GM12892 (cell line): ENCODE results near the gene ZNF451.

ENCODE experiments used
- DNase-seq: peaks from one replicate; pipeline ENCODE4 v3.0.0; 2011; ENCODE audit not compliant: insufficient read length
- FAIRE-seq: peaks from 2 replicates; lab custom pipeline; 2011; peaks lifted over from hg19 to GRCh38; lab: Jason Lieb, UNC
- POLR2A ChIP-seq: IDR thresholded peaks from 2 replicates; pipeline ENCODE4 v1.6.1; 2011; ENCODE audit warnings: low read depth, low read length, control low read depth
- POLR2AphosphoS5 ChIP-seq: IDR thresholded peaks from 2 replicates; pipeline ENCODE4 v1.6.1; 2011; ENCODE audit warnings: low read depth, low read length, control low read depth
- TAF1 ChIP-seq: IDR thresholded peaks from 2 replicates; pipeline ENCODE4 v1.6.1; 2011; ENCODE audit warnings: low read depth, mild to moderate bottlenecking, control low read depth, low read length, borderline replicate concordance

Gene ZNF451

GRCh38 chr6:57106990-57107389 lies 17.0 kb downstream of the ZNF451 start:
- TF ChIP-seq TAF1 (no peak), POLR2AphosphoS5 (no peak), POLR2A (no peak)
- DNase-seq: no peak
- no peak for FAIRE-seq

- DNase-seq (peak; percentile 20), FAIRE-seq (peak; percentile 56)
- TF ChIP-seq TAF1: no peak
- no peak for TF ChIP-seq POLR2AphosphoS5
- no peak for TF ChIP-seq POLR2A
Observed at GRCh38 chr6:57108691-57109090, 18.7 kb downstream of the ZNF451 start.

- FAIRE-seq (no peak), DNase-seq (no peak)
- TF ChIP-seq POLR2AphosphoS5: no peak
- TF ChIP-seq TAF1: no peak
- TF ChIP-seq POLR2A: no peak
Observed at GRCh38 chr6:57109880-57110279, 19.9 kb downstream of the ZNF451 start.

- TF ChIP-seq POLR2A: no peak
- no peak for TF ChIP-seq TAF1
- TF ChIP-seq POLR2AphosphoS5: no peak
- FAIRE-seq (no peak), DNase-seq (no peak)
Observed at GRCh38 chr6:57113105-57113504, 23.1 kb downstream of the ZNF451 start.

GRCh38 chr6:57116776-57117175 lies 26.8 kb downstream of the ZNF451 start:
- DNase-seq: no peak
- no peak for FAIRE-seq
- TF ChIP-seq POLR2A (no peak), TAF1 (no peak), POLR2AphosphoS5 (no peak)

DNA sequence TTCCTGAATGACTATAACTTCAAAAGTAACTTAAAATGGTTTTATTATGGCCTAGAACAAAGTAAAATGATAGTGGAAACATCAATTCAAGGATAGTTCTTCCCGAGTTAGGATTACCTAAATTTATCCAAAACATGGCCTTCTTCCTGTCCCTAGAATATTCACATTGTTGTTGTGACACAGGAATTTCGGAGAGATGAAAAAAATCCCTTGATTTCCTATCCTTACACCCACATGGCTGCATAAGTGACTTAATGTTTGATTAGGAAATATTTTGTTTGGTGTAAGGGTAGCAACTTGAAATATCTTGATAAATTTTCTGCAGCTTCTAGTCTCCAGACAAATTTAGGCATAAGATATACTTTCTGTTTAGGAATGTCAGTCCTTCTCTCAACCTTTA lies 27.8 kb downstream of the ZNF451 start:
- FAIRE-seq (no peak), DNase-seq (no peak)
- TF ChIP-seq POLR2AphosphoS5 (no peak), POLR2A (no peak), TAF1 (no peak)

DNA sequence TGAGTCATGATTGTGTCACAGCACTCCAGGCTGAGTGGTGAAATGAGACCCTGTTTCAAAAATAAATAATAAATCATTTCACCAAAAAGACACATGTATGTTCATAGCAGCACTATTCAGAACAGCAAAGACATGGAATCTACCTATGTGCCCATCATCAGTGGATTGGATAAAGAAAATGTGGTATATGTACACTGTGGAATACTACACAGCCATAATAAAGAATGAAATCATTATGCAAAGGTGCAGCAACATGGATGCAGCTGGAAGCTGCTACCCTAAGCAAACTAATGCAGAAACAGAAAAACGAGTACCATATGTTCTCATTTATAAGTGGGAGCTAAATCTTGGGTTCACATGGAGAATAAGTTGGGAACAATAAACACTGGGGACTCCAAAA lies 33.1 kb downstream of the ZNF451 start:
- peak; percentile 67 for FAIRE-seq
- no peak for DNase-seq
- no peak for TF ChIP-seq TAF1
- TF ChIP-seq POLR2A: no peak
- TF ChIP-seq POLR2AphosphoS5: no peak

DNA sequence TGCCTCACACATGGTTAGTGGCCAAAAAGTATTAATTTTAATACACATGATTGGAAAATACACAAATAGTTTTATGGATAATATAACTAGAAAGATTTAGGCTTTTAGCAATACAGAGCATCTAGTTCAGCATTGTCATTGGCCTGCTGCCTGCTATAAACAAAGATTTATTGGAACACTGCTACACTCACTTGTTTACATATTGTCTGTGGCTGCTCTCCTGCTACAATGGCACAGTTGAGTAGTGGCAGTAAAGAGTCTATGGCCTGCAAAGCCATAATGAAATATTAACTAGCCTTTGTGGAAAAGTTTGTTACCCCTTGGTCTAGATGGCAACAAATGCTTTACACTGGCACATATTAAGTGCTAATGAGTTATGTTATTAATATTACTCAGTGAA lies 37.8 kb downstream of the ZNF451 start:
- FAIRE-seq (no peak), DNase-seq (no peak)
- TF ChIP-seq POLR2A: no peak

DNA sequence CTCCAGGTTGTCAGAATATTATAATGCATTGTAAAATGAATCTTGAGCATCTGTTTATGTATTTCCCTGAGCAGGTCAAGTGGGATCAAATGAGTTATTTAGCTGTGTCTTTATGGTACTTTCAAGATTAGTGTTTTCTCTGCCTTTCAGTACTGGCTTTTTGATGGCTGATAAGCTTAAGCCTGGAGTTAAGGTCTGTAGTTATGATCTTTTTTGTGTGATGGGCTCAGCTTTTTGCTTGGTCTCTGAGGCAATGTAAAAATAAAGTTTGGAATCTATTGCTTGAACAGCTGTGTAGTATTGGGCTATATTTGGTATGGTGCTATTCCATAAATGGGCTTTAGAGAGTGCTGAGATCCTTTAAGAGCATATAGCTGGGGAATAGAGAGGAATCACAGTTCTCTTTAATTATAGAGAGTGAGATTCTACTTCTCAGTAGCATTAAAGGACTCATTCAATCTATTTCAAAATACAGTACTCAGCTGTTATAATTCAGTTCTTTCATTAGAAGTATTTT lies 40.7 kb downstream of the ZNF451 start:
- TF ChIP-seq TAF1 (no peak), POLR2AphosphoS5 (no peak), POLR2A (no peak)
- FAIRE-seq: no peak
- DNase-seq: no peak

- FAIRE-seq: no peak
Observed at GRCh38 chr6:57134954-57135353, 45.0 kb downstream of the ZNF451 start.

DNA sequence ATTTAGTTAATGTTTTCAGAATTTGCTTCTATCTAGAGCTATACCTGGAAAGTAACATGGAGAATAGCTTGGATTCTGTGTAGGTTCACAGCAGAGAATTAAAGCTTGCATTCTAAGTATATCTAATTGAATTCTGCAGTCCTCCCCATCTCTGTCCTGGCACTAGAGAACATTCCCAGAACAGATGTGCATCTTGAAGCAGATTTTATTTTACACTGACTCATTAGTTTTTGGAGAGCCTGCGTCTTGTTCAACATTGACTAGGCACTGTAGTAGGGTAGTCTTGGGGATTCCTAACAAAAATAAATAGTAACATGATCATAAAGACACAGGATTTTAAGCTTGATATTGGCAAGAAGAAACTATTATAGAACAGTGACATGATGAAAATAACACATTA lies 45.9 kb downstream of the ZNF451 start:
- DNase-seq (no peak), FAIRE-seq (no peak)
- TF ChIP-seq POLR2A (no peak), TAF1 (no peak)

More at GRCh38 chr6:57134954-57135353, 45.0 kb downstream of the ZNF451 start:
- DNase-seq: no peak
- TF ChIP-seq POLR2A: no peak
- no peak for TF ChIP-seq TAF1
- TF ChIP-seq POLR2AphosphoS5: no peak

GRCh38 chr6:57137350-57137749 lies 47.4 kb downstream of the ZNF451 start:
- TF ChIP-seq POLR2AphosphoS5 (no peak), POLR2A (no peak), TAF1 (no peak)
- no peak for FAIRE-seq
- DNase-seq: no peak

DNA sequence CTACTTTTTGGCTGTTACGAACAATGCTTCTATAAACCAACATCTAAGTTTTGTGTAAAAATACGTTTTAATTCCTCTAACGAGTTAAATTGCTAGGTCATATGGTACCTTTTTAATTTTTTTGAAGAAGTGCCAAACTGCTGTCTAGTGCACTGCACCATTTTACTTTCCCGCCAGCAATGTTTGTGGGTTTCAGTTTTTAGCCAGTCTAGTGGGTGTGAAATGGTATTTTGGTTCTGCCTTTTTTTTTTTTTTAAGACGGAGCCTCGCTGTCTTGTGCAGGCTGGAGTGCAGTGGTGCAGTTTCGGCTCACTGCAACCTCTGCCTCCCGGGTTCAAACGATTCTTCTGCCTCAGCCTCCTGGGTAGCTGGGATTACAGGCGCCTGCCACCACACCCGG lies 48.0 kb downstream of the ZNF451 start:
- FAIRE-seq: no peak

DNA sequence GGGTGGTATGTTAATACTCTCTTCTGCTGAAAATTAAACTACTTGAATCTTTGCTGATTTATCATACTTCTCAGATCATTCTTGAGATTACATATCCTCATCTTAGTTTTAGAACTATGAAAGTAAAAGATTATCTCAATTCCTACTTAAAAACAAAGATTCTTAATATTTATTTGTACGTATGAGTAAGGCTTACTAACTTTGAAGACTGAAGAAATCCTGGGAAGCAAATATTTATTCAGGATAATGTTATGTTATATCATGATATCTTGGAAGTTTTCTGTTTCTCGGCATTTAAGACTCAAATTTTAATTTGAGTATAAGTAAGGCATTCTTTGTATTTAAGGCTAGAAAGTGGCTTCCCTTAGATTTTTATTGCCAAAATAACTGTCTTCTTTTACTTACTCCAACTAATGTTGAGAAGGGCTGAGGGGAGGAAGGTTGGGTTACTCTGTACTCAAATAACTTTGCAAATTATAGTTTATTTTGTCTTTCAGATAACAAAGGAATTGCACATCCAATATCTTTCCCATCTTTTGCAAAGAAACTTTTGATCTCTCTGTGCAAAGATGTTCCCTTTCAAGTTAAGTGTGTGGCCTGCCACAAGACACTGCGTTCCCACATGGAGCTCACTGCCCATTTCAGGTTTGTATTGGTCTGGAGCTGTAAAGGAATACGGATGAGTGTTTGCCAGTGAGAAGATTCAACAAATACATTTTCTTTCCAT lies 51.6 kb downstream of the ZNF451 start:
- TF ChIP-seq POLR2A: no peak
- no peak for TF ChIP-seq TAF1
- no peak for TF ChIP-seq POLR2AphosphoS5
- no peak for FAIRE-seq

More for the DNA sequence above, 48.0 kb downstream of the ZNF451 start:
- DNase-seq: no peak
- TF ChIP-seq TAF1: no peak
- no peak for TF ChIP-seq POLR2AphosphoS5
- TF ChIP-seq POLR2A: no peak

More for the DNA sequence above, 51.6 kb downstream of the ZNF451 start:
- no peak for DNase-seq
